Stomach (tissue), 4 donors: ENCODE measurements around the gene SP9.

Experiments
- EP300 ChIP-seq: sonication (generic); formaldehyde crosslinking; IDR thresholded peaks from one replicate; pipeline ENCODE4 v1.6.1; 2017; ENCODE audit warnings: antibody characterized with exemption
- TF ChIP-seq, protein P1 (sequence below), 7 experiments: fragments of 450-650 bp in 4 of 7; fragments of 200-600 bp in 3 of 7; sonication (generic) in 3 of 7; IDR thresholded peaks; one replicate each; pipeline ENCODE4 v1.5.1; 2016 to 2019; ENCODE audit warnings: antibody characterized with exemption in 7 of 7, control low read depth in 2 of 7, mild to moderate bottlenecking in 1 of 7

DNA sequence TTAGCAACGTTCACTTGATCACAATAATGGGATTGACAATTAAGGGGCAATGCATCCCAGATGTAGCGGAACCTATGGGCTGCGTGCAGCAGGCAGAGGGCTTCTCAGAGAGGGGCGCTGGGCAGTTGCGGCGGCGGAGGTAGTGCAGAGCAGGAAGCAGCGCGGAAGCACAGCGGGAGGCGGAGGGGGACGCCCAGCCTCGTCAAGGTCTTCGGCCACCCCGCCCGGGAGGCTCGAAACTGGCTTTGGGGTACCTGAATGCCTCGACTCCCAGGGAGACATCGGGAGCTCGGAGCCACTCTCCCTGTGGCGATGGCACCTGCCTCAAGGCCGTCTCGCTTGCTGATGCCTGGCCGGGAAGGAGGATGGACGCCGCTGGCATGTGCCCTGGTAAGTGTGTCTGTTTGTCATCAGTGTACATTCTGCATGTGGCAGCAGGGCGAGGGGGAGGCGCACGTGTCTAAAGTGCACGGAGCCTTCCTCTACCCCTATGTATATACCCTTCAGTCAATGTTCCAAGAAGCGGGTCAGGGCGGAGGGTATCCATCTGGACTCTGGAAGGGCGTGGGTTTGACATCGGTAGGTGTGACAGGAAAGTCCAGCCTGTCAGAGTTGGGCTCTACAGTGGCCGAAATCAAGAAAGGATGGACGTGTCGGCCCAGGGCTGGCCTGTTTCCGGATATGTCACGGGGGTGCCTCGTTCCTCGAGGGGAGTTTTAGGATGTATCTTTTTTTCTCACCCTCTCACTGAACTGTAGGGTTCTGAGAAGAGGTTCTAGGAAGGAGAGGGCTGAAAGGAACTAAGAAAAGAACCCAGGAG is 7.5 kb upstream of the SP9 start:
- TF ChIP-seq, protein P1, sequence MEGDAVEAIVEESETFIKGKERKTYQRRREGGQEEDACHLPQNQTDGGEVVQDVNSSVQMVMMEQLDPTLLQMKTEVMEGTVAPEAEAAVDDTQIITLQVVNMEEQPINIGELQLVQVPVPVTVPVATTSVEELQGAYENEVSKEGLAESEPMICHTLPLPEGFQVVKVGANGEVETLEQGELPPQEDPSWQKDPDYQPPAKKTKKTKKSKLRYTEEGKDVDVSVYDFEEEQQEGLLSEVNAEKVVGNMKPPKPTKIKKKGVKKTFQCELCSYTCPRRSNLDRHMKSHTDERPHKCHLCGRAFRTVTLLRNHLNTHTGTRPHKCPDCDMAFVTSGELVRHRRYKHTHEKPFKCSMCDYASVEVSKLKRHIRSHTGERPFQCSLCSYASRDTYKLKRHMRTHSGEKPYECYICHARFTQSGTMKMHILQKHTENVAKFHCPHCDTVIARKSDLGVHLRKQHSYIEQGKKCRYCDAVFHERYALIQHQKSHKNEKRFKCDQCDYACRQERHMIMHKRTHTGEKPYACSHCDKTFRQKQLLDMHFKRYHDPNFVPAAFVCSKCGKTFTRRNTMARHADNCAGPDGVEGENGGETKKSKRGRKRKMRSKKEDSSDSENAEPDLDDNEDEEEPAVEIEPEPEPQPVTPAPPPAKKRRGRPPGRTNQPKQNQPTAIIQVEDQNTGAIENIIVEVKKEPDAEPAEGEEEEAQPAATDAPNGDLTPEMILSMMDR (IDR thresholded peaks at IDR 0.05), result no peak
- no peak for TF ChIP-seq EP300
